HEK293T (cell line): ENCODE measurements around the gene GCN1.

Experiments used
- ARNT ChIP-seq: fragments of 450-650 bp; IDR thresholded peaks from 2 replicates; pipeline ENCODE4 v1.6.1; 2017; ENCODE audit warnings: mild to moderate bottlenecking
- BHLHE40 ChIP-seq: fragments of 450-650 bp; IDR thresholded peaks from 2 replicates; pipeline ENCODE4 v1.6.1; 2016; ENCODE audit warnings: mild to moderate bottlenecking, moderate library complexity, borderline replicate concordance
- PKNOX1 ChIP-seq: fragments of 450-650 bp; IDR thresholded peaks from 2 replicates; pipeline ENCODE4 v1.6.1; 2016
- ZNF384 ChIP-seq: fragments of 450-650 bp; IDR thresholded peaks from 2 replicates; pipeline ENCODE4 v1.6.1; 2016

GRCh38 chr12:120180975-120181374 lies 13.5 kb downstream of the GCN1 start:
- TF ChIP-seq BHLHE40 = no peak
- TF ChIP-seq PKNOX1 = no peak
- TF ChIP-seq ARNT = no peak
- no peak for TF ChIP-seq ZNF384
